ENCODE data around the gene PREB.

Gene PREB

GRCh38 chr2:27091746-27092695 is 42.4 kb downstream of the PREB start:
- H3K4me3 ChIP-seq (ENCODE audit: low read length): no peak overlapping the region
- DNase-seq (ENCODE audit: low read depth): no peak
- H3K27me3 ChIP-seq (replicated peaks; ENCODE audit: control insufficient read depth, insufficient read depth, low read length): no peaks in the 10 kb centered on the region
- peaks cover 17% of the 10 kb centered on the region for H3K4me1 ChIP-seq (ENCODE audit: control insufficient read depth, insufficient read depth, low read length)
- H3K9me3 ChIP-seq (ENCODE audit: control insufficient read depth, low read length): no peaks in the 10 kb centered on the region
- H3K9ac ChIP-seq (ENCODE audit: low read length): no peak overlapping the region
- no peaks in the 10 kb centered on the region for H3K36me3 ChIP-seq (ENCODE audit: control insufficient read depth, insufficient read depth, low read length, severe bottlenecking)

DNA sequence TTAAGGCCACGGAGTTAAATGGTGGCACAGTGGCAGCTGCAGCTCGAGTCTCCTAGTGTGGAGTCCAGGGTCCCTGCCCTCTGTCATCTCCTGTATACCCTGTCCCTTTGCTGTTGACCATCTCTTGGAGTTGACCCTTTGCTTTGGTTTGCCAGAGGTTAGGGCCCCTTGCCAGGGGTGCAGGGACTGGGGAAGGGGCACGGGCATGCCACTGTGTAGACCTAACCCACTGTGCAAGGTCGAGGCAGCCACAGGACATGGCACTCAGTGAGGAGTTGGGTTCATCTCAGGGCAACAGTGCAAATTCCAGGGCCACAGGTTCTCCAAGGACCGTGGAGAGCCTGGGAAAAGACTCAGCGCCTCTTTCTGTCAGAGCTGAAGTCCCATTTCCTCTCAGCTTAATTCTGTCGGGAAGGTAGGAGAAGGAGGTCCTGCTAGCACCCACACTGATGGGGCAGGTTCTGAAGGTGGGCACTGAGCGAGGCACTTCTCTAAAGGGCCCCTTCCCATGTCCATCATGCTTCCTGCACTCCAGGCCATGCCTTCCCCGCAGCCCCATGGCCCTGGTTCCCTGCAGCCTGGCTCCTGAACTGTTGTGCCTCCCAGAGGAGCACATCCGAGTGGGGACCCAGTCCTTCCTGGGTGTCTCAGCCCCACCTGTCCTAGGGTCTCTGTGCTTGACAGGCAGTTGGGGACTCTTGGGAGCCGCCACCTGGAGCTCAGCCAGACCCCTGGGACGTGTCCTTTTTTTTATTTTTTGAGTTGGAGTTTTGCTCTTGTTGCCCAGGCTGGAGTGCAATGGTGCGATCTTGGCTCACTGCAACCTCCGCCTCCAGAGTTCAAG is 45.1 kb downstream of the PREB start:
- DNase-seq (ENCODE audit: low read depth): no peak
- H3K9ac ChIP-seq (ENCODE audit: low read length): no peak overlapping the region
- no peak overlapping the region for H3K4me3 ChIP-seq (ENCODE audit: low read length)
- H3K36me3 ChIP-seq (ENCODE audit: control insufficient read depth, insufficient read depth, low read length, severe bottlenecking): no peaks in the 10 kb centered on the region
- H3K27me3 ChIP-seq (replicated peaks; ENCODE audit: control insufficient read depth, insufficient read depth, low read length): no peaks in the 10 kb centered on the region
- H3K9me3 ChIP-seq (ENCODE audit: control insufficient read depth, low read length): no peaks in the 10 kb centered on the region
- H3K4me1 ChIP-seq (ENCODE audit: control insufficient read depth, insufficient read depth, low read length): peaks cover 14% of the 10 kb centered on the region

GRCh38 chr2:27088634-27089033 is 45.8 kb downstream of the PREB start:
- no peak for DNase-seq (ENCODE audit: low read depth)
- Histone ChIP-seq H3K9ac (ENCODE audit: low read length) (no peak overlapping the region), H3K27me3 (replicated peaks; ENCODE audit: control insufficient read depth, insufficient read depth, low read length) (no peaks in the 10 kb centered on the region), H3K9me3 (ENCODE audit: control insufficient read depth, low read length) (no peaks in the 10 kb centered on the region), H3K4me3 (ENCODE audit: low read length) (no peak overlapping the region), H3K4me1 (ENCODE audit: control insufficient read depth, insufficient read depth, low read length) (peaks cover 14% of the 10 kb centered on the region), H3K36me3 (ENCODE audit: control insufficient read depth, insufficient read depth, low read length, severe bottlenecking) (no peaks in the 10 kb centered on the region)

DNA sequence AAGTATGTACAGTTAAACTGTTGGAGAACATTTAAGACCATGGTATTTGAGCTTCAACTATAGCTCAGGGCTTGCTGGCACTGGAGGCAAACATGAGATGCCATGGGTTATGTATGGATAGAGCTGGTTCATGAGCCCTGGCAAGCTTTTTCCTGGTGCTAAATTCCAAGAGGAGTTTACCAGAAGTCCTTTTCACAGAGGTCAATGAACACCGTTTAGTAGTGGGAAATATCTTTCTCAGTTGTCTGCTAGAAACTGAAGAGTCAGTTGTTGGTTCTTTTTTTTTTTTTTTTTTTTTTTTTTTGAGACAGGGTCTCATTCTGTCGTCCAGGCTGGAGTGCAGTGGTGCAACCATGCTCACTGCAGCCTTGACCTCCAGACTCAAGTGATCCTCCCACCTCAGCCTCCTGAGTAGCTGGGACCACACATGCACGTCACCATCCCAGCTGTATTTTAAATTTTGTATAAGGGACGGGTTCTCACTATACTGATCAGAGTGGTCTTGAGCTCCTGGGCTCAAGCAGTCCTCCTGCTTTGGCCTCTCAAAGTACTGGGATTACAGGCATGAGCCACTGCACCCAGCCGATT is 46.5 kb downstream of the PREB start:
- Histone ChIP-seq H3K9ac (ENCODE audit: low read length) (no peak overlapping the region), H3K36me3 (ENCODE audit: control insufficient read depth, insufficient read depth, low read length, severe bottlenecking) (no peaks in the 10 kb centered on the region), H3K4me1 (ENCODE audit: control insufficient read depth, insufficient read depth, low read length) (peaks cover 14% of the 10 kb centered on the region), H3K27me3 (replicated peaks; ENCODE audit: control insufficient read depth, insufficient read depth, low read length) (no peaks in the 10 kb centered on the region), H3K4me3 (ENCODE audit: low read length) (no peak overlapping the region), H3K9me3 (ENCODE audit: control insufficient read depth, low read length) (no peaks in the 10 kb centered on the region)
- DNase-seq (ENCODE audit: low read depth): no peak

GRCh38 chr2:27086724-27087593 is 47.5 kb downstream of the PREB start, which contains the start of gene KHK:
Gene KHK (plus strand): TSS chr2:27086772. CDS start chr2:27087260, 488 bp downstream.
- H3K36me3 ChIP-seq (ENCODE audit: control insufficient read depth, insufficient read depth, low read length, severe bottlenecking): peaks cover 8% of the 10 kb centered on the region
- no peak for DNase-seq (ENCODE audit: low read depth)
- H3K4me3 ChIP-seq (ENCODE audit: low read length): peak within 1 kb of the TSS; percentile 82
- peaks cover 14% of the 10 kb centered on the region for H3K4me1 ChIP-seq (ENCODE audit: control insufficient read depth, insufficient read depth, low read length)
- H3K9me3 ChIP-seq (ENCODE audit: control insufficient read depth, low read length): no peaks in the 10 kb centered on the region
- peak within 1 kb of the TSS; percentile 90 for H3K9ac ChIP-seq (ENCODE audit: low read length)
- no peaks in the 10 kb centered on the region for H3K27me3 ChIP-seq (replicated peaks; ENCODE audit: control insufficient read depth, insufficient read depth, low read length)

DNA sequence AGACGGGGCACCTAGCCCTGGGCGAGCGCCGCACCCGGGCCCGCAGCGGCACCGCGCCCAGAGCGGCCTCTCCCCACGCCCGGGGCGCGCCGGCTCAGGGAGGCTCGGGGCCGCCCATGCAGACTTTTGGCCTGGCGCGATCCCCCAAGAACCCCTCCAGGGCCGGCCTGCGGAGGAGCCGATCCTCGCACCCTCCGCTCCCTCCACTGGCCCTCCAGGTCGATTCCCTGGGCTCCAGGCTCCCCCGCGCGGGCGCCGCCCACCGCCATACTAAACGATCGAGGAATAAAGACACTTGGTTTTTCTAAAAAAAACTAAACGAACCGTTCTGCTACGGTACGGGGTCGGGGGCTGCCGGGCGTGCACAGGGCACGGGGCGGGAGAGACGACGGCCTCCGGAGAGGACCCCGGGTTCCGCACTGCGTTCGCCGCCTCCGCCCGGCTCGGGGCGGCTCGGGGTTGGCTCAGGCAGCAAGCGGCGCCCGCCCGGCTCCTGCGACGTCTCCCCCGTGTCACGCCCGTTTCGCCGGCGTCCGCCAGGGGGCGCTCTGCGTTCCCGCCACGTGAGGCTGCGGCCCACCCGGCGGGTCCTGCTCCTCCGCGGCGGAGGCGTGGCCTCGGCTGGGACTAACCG is 48.2 kb downstream of the PREB start:
- peak overlapping the region; percentile 90 for H3K9ac ChIP-seq (ENCODE audit: low read length)

DNA sequence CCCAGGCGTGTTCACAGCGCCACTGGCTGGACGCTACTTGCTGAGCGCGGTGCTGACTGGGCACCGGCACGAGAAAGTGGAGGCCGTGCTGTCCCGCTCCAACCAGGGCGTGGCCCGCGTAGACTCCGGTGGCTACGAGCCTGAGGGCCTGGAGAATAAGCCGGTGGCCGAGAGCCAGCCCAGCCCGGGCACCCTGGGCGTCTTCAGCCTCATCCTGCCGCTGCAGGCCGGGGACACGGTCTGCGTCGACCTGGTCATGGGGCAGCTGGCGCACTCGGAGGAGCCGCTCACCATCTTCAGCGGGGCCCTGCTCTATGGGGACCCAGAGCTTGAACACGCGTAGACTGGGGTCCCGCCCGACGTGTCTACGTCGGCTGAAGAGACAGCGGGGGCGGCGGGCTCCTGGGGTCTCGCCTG is 48.8 kb downstream of the PREB start:
- Histone ChIP-seq H3K4me3 (ENCODE audit: low read length) (peak overlapping the region; percentile 82), H3K36me3 (ENCODE audit: control insufficient read depth, insufficient read depth, low read length, severe bottlenecking) (peaks cover 10% of the 10 kb centered on the region), H3K9me3 (ENCODE audit: control insufficient read depth, low read length) (no peaks in the 10 kb centered on the region), H3K9ac (ENCODE audit: low read length) (peak overlapping the region; percentile 90), H3K27me3 (replicated peaks; ENCODE audit: control insufficient read depth, insufficient read depth, low read length) (no peaks in the 10 kb centered on the region), H3K4me1 (ENCODE audit: control insufficient read depth, insufficient read depth, low read length) (peaks cover 24% of the 10 kb centered on the region)
- DNase-seq (ENCODE audit: low read depth): peak; percentile 41

More for the DNA sequence above, 48.2 kb downstream of the PREB start:
- H3K27me3 ChIP-seq (replicated peaks; ENCODE audit: control insufficient read depth, insufficient read depth, low read length): no peaks in the 10 kb centered on the region
- H3K36me3 ChIP-seq (ENCODE audit: control insufficient read depth, insufficient read depth, low read length, severe bottlenecking): peaks cover 10% of the 10 kb centered on the region
- peak overlapping the region; percentile 82 for H3K4me3 ChIP-seq (ENCODE audit: low read length)
- H3K4me1 ChIP-seq (ENCODE audit: control insufficient read depth, insufficient read depth, low read length): peaks cover 19% of the 10 kb centered on the region
- H3K9me3 ChIP-seq (ENCODE audit: control insufficient read depth, low read length): no peaks in the 10 kb centered on the region
- DNase-seq (ENCODE audit: low read depth): peak; percentile 97

GRCh38 chr2:27085062-27085672 is 49.3 kb downstream of the PREB start:
- Histone ChIP-seq H3K27me3 (replicated peaks; ENCODE audit: control insufficient read depth, insufficient read depth, low read length) (no peaks in the 10 kb centered on the region), H3K9ac (ENCODE audit: low read length) (peak overlapping the region; percentile 90), H3K36me3 (ENCODE audit: control insufficient read depth, insufficient read depth, low read length, severe bottlenecking) (peaks cover 10% of the 10 kb centered on the region), H3K9me3 (ENCODE audit: control insufficient read depth, low read length) (no peaks in the 10 kb centered on the region), H3K4me3 (ENCODE audit: low read length) (peak overlapping the region; percentile 82), H3K4me1 (ENCODE audit: control insufficient read depth, insufficient read depth, low read length) (peaks cover 30% of the 10 kb centered on the region)
- no peak for DNase-seq (ENCODE audit: low read depth)

GRCh38 chr2:27084297-27085061 is 50.0 kb downstream of the PREB start:
- Histone ChIP-seq H3K9me3 (ENCODE audit: control insufficient read depth, low read length) (no peaks in the 10 kb centered on the region), H3K4me3 (ENCODE audit: low read length) (no peak overlapping the region), H3K9ac (ENCODE audit: low read length) (no peak overlapping the region), H3K27me3 (replicated peaks; ENCODE audit: control insufficient read depth, insufficient read depth, low read length) (no peaks in the 10 kb centered on the region), H3K4me1 (ENCODE audit: control insufficient read depth, insufficient read depth, low read length) (peaks cover 36% of the 10 kb centered on the region), H3K36me3 (ENCODE audit: control insufficient read depth, insufficient read depth, low read length, severe bottlenecking) (peaks cover 10% of the 10 kb centered on the region)
- no peak for DNase-seq (ENCODE audit: low read depth)
